Cardiac muscle cell (in vitro differentiated cells and primary cell): ENCODE results near the gene DHRSX. TPM values are rescaled to one million over a fixed set of nuclear protein-coding genes. Genes with fewer than 3 reads are reported as not detected.

Source experiments
- DNase-seq, 2 donors: peaks; one replicate each; pipeline versions ENCODE4 v3.0.0 to v3.0.0-alpha.2; 2010 to 2017; ENCODE audit warnings: low read depth in 1 of 2, low spot score in 1 of 2
- H3K27ac ChIP-seq: fragments of 200-600 bp; sonication (generic); 2 replicates; pipeline ENCODE4 v1.5.1; 2016
- H3K27me3 ChIP-seq: fragments of 200-600 bp; sonication (generic); 2 replicates; pipeline ENCODE4 v1.6.0; 2016; ENCODE audit warnings: control low read depth
- H3K36me3 ChIP-seq: fragments of 200-600 bp; sonication (generic); 2 replicates; pipeline ENCODE4 v1.5.1; 2016; ENCODE audit warnings: control low read depth
- H3K4me1 ChIP-seq: fragments of 200-600 bp; sonication (generic); 2 replicates; pipeline ENCODE4 v1.8.1; 2017; ENCODE audit warnings: low read depth, mild to moderate bottlenecking, mixed run types
- H3K4me3 ChIP-seq: fragments of 200-600 bp; sonication (generic); 2 replicates; pipeline ENCODE4 v1.5.1; 2016; ENCODE audit warnings: mild to moderate bottlenecking
- H3K9me3 ChIP-seq: fragments of 200-600 bp; sonication (generic); 2 replicates; pipeline ENCODE4 v1.5.1; 2017; ENCODE audit warnings: low read depth, mild to moderate bottlenecking, control low read depth
- polyA plus RNA-seq: library from polyadenylated mRNA; unstranded; fragments of >200 nt; fragmentation: Nextera tagmentation; extraction: Ambion mirVana; gene quantifications from 2 replicates; pipeline ENCODE4 v1.2.1, GENCODE V29; 2016
- total RNA-seq: library from RNA; depleted of rRNA; stranded (reverse); fragments of >200 nt; gene quantifications from 2 replicates; pipeline ENCODE4 v1.2.3, GENCODE V29; 2016
- TF ChIP-seq, protein P1 (sequence below): IDR thresholded peaks from 2 replicates; pipeline ENCODE4 v1.5.1; 2012; ENCODE audit warnings: low read depth, mild to moderate bottlenecking, low read length

The DHRSX gene
- total and polyA plus RNA-seq, 2 experiments from 2014 or later = 20.4 to 33.4 TPM

DNA sequence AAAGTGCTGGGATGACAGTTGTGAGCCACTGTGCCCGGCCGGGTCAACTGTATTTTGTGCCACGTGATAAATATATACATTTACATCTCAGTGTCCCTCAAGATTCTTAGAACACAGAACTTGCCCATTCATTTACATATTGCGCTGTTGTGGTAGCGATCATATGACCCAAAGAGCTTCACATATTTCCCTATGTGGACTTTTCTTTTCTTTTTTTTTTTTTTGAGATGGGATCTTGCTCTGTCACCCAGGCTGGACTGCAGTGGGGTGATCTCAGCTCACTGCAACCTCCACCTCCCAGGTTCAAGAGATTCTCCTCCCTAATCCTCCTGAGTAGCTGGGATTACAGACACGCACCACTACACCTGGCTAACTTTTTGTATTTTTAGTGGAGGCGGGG is 180.7 kb downstream of the DHRSX start:
- no peak for DNase-seq
- TF ChIP-seq, protein P1, sequence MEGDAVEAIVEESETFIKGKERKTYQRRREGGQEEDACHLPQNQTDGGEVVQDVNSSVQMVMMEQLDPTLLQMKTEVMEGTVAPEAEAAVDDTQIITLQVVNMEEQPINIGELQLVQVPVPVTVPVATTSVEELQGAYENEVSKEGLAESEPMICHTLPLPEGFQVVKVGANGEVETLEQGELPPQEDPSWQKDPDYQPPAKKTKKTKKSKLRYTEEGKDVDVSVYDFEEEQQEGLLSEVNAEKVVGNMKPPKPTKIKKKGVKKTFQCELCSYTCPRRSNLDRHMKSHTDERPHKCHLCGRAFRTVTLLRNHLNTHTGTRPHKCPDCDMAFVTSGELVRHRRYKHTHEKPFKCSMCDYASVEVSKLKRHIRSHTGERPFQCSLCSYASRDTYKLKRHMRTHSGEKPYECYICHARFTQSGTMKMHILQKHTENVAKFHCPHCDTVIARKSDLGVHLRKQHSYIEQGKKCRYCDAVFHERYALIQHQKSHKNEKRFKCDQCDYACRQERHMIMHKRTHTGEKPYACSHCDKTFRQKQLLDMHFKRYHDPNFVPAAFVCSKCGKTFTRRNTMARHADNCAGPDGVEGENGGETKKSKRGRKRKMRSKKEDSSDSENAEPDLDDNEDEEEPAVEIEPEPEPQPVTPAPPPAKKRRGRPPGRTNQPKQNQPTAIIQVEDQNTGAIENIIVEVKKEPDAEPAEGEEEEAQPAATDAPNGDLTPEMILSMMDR = no peak

DNA sequence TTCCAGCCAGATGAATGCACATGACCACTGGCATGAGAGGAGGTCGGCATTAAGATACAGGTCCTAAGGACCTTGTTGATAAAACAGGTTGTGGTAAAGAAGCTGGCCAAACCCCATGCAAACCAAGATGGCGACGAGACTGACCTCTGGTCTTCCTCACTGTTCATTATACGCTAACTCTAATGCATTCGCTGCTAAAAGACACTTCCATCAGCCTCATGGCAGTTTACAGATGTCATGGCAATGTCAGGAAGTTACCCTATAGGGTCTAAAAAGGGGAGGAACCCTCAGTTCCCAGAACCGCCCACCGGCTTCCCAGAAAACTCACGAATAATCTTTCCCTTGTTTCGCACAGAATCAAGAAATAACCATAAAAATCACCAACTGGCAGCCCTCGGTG is 182.4 kb downstream of the DHRSX start:
- Histone ChIP-seq H3K9me3 (no peaks in the 10 kb centered on the region), H3K36me3 (no peaks in the 10 kb centered on the region), H3K27me3 (no peaks in the 10 kb centered on the region), H3K4me3 (no peak overlapping the region), H3K4me1 (peaks cover 10% of the 10 kb centered on the region), H3K27ac (no peak overlapping the region)
- TF ChIP-seq, protein P1 = no peak
- no peak for DNase-seq

More for the DNA sequence above, 180.7 kb downstream of the DHRSX start:
- Histone ChIP-seq H3K4me1 (peaks cover 10% of the 10 kb centered on the region), H3K27me3 (no peaks in the 10 kb centered on the region), H3K36me3 (no peaks in the 10 kb centered on the region), H3K4me3 (no peak overlapping the region), H3K9me3 (no peaks in the 10 kb centered on the region), H3K27ac (peak overlapping the region; percentile 78)

- no peaks in the 10 kb centered on the region for H3K36me3 ChIP-seq
- no peaks in the 10 kb centered on the region for H3K27me3 ChIP-seq
- H3K27ac ChIP-seq = no peak overlapping the region
- no peak overlapping the region for H3K4me3 ChIP-seq
- TF ChIP-seq, protein P1 = no peak
- H3K9me3 ChIP-seq = no peaks in the 10 kb centered on the region
- H3K4me1 ChIP-seq = peaks cover 10% of the 10 kb centered on the region
- no peak for DNase-seq
These were observed 183.2 kb downstream of the DHRSX start for GRCh38 chrX:2317527-2318055.

GRCh38 chrX:2316534-2316933 is 184.2 kb downstream of the DHRSX start:
- Histone ChIP-seq H3K4me3 (no peak overlapping the region), H3K27me3 (no peaks in the 10 kb centered on the region), H3K9me3 (no peaks in the 10 kb centered on the region), H3K27ac (no peak overlapping the region), H3K4me1 (peaks cover 9% of the 10 kb centered on the region), H3K36me3 (no peaks in the 10 kb centered on the region)
- TF ChIP-seq, protein P1 = no peak
- no peak for DNase-seq

DNA sequence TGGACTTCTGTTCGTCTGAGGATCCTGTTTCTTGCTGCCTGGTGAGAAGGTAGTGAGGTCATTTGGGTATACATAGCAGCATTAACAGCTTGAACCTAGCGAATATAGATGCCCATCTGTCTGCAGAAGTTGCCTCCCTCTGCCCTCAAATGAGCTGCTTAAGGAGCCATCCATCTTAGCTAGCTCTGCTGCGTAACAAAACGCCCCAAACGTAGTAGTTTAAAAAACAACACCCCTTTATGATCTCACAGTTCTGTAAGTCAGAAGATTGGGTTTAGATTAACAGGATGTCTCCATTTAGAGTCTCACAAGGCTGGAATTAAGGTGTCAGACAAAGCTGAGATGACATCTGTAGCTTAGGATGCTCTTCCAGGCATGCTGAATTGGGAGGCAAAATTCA is 185.3 kb downstream of the DHRSX start:
- no peak for DNase-seq
- Histone ChIP-seq H3K27ac (no peak overlapping the region), H3K36me3 (no peaks in the 10 kb centered on the region), H3K4me3 (no peak overlapping the region), H3K9me3 (no peaks in the 10 kb centered on the region), H3K4me1 (no peaks in the 10 kb centered on the region), H3K27me3 (no peaks in the 10 kb centered on the region)
- TF ChIP-seq, protein P1 = no peak

- no peaks in the 10 kb centered on the region for H3K9me3 ChIP-seq
These were observed 185.9 kb downstream of the DHRSX start for GRCh38 chrX:2314831-2315365.

More at GRCh38 chrX:2314831-2315365, 185.9 kb downstream of the DHRSX start:
- Histone ChIP-seq H3K4me3 (no peak overlapping the region), H3K36me3 (no peaks in the 10 kb centered on the region), H3K27ac (no peak overlapping the region), H3K4me1 (no peaks in the 10 kb centered on the region), H3K27me3 (no peaks in the 10 kb centered on the region)
- DNase-seq = no peak
- TF ChIP-seq, protein P1 = no peak
